ENCODE results near the gene RIT1. TPM values are rescaled to one million over a fixed set of nuclear protein-coding genes. Genes with fewer than 3 reads are reported as not detected.

RIT1 gene
- 10 to 100 TPM; 20.3 to 23.0 TPM for total RNA-seq

GRCh38 chr1:155911156-155912055 is at the start of gene RIT1:
RIT1 (minus strand) TSS chr1:155911349; CDS start chr1:155910761, 588 bp downstream.
- POLR2A ChIA-PET, result interaction anchor here (1.0 to 1.3 kb wide), 2 partner anchors 21 to 66 kb away, joined by 3 to 4 read pairs; no protein-coding TSS in a partner anchor
- intact Hi-C loops (cut with DNase I, micrococcal nuclease), result loop anchor here (1.0 to 5.0 kb wide), 12 partner anchors 23 to 649 kb away; partner anchors contain the start of genes ARHGEF2 (in 1 of the 2), CCT3 (in 1 of the 2), DAP3 (in 1 of the 2) and GON4L (in 1 of the 2)

GRCh38 chr1:155960081-155960745 is 49.1 kb upstream of the RIT1 start:
- ATAC-seq, result no peak
- intact Hi-C loops (cut with DNase I, micrococcal nuclease), result no loop called here
- peaks cover 62% of the 10 kb centered on the region for H3K36me3 Mint-ChIP-seq (ENCODE audit: low read depth)
- no peak for DNase-seq
- peaks cover 7% of the 10 kb centered on the region for H3K4me1 Mint-ChIP-seq
- ChIA-PET POLR2A (interaction anchor here (1.0 kb wide), 1 partner anchor 17 kb away, joined by 3 read pairs; no protein-coding TSS in a partner anchor), CTCF (interaction anchor here (1.4 kb wide), 1 partner anchor 30 kb away, joined by 3 read pairs; no protein-coding TSS in a partner anchor)
- H3K9me3 Mint-ChIP-seq (ENCODE audit: low read depth), result no peaks in the 10 kb centered on the region
- no peaks in the 10 kb centered on the region for H3K27me3 Mint-ChIP-seq
- H3K27ac Mint-ChIP-seq, result peak overlapping the region; percentile 37
- H3K4me3 Mint-ChIP-seq, result no peak overlapping the region

More at GRCh38 chr1:155911156-155912055, at the start of gene RIT1:
- H3K27me3 Mint-ChIP-seq, result no peaks in the 10 kb centered on the region
- H3K9me3 Mint-ChIP-seq (ENCODE audit: low read depth), result no peaks in the 10 kb centered on the region
- peak within 1 kb of the TSS; percentile 92 for H3K27ac Mint-ChIP-seq
- H3K36me3 Mint-ChIP-seq (ENCODE audit: low read depth), result peaks cover 51% of the 10 kb centered on the region
- ATAC-seq, result peak; percentile 85
- H3K4me1 Mint-ChIP-seq, result peaks cover 19% of the 10 kb centered on the region
- DNase-seq, result peak; percentile 93
- peak within 1 kb of the TSS; percentile 85 for H3K4me3 Mint-ChIP-seq
- CTCF ChIA-PET, result interaction anchor here (0.6 to 1.2 kb wide), 3 partner anchors 31 to 78 kb away, joined by 3 to 4 read pairs (median 3); no protein-coding TSS in a partner anchor

- Mint-ChIP-seq H3K27me3 (no peaks in the 10 kb centered on the region), H3K27ac (peak overlapping the region; percentile 38), H3K4me1 (peaks cover 4% of the 10 kb centered on the region), H3K9me3 (ENCODE audit: low read depth) (no peaks in the 10 kb centered on the region), H3K36me3 (ENCODE audit: low read depth) (peaks cover 65% of the 10 kb centered on the region), H3K4me3 (no peak overlapping the region)
- intact Hi-C loops (cut with DNase I, micrococcal nuclease), result no loop called here
- no peak for DNase-seq
- ChIA-PET POLR2A (interaction anchor here (0.6 to 0.8 kb wide), 2 partner anchors 23 to 316 kb away, joined by 3 read pairs; partner anchors contain the start of gene KHDC4), CTCF (interaction anchor here (0.7 to 1.2 kb wide), 6 partner anchors 9 to 696 kb away, joined by 3 to 5 read pairs (median 4); no protein-coding TSS in a partner anchor)
- no peak for ATAC-seq
These were observed 46.3 kb upstream of the RIT1 start for GRCh38 chr1:155957411-155957915.

GRCh38 chr1:155954645-155955044 is 43.5 kb upstream of the RIT1 start:
- H3K36me3 Mint-ChIP-seq (ENCODE audit: low read depth), result peaks cover 61% of the 10 kb centered on the region
- H3K27ac Mint-ChIP-seq, result peak overlapping the region; percentile 51
- no peaks in the 10 kb centered on the region for H3K4me1 Mint-ChIP-seq
- ATAC-seq, result no peak
- POLR2A ChIA-PET, result interaction anchor here (0.6 kb wide), 1 partner anchor 14 kb away, joined by 4 read pairs; no protein-coding TSS in a partner anchor
- H3K4me3 Mint-ChIP-seq, result no peak overlapping the region
- CTCF ChIA-PET, result interaction anchor here (0.7 to 1.5 kb wide), 3 partner anchors 9 to 20 kb away, joined by 3 to 5 read pairs (median 3); no protein-coding TSS in a partner anchor
- intact Hi-C loops (cut with DNase I, micrococcal nuclease), result no loop called here
- no peaks in the 10 kb centered on the region for H3K9me3 Mint-ChIP-seq (ENCODE audit: low read depth)
- H3K27me3 Mint-ChIP-seq, result no peaks in the 10 kb centered on the region
- no peak for DNase-seq

GRCh38 chr1:155952505-155952890 is 41.3 kb upstream of the RIT1 start:
- intact Hi-C loops (cut with DNase I, micrococcal nuclease), result no loop called here
- H3K4me3 Mint-ChIP-seq, result no peak overlapping the region
- peak overlapping the region; percentile 53 for H3K27ac Mint-ChIP-seq
- ChIA-PET CTCF (interaction anchor here (0.7 kb wide), 1 partner anchor 81 kb away, joined by 3 read pairs; no protein-coding TSS in a partner anchor), POLR2A (no interaction called here)
- peaks cover 4% of the 10 kb centered on the region for H3K4me1 Mint-ChIP-seq
- no peaks in the 10 kb centered on the region for H3K9me3 Mint-ChIP-seq (ENCODE audit: low read depth)
- peaks cover 58% of the 10 kb centered on the region for H3K36me3 Mint-ChIP-seq (ENCODE audit: low read depth)
- no peak for ATAC-seq
- H3K27me3 Mint-ChIP-seq, result no peaks in the 10 kb centered on the region
- DNase-seq, result no peak

- peaks cover 56% of the 10 kb centered on the region for H3K36me3 Mint-ChIP-seq (ENCODE audit: low read depth)
- intact Hi-C loops (cut with DNase I, micrococcal nuclease), result no loop called here
These were observed 40.8 kb upstream of the RIT1 start for GRCh38 chr1:155951753-155952504.

GRCh38 chr1:155950829-155951228 is 39.7 kb upstream of the RIT1 start:
- H3K4me3 Mint-ChIP-seq, result no peak overlapping the region
- no peak overlapping the region for H3K27ac Mint-ChIP-seq
- peaks cover 20% of the 10 kb centered on the region for H3K4me1 Mint-ChIP-seq
- ChIA-PET CTCF (interaction anchor here (0.5 to 1.7 kb wide), 2 partner anchors 13 to 207 kb away, joined by 5 read pairs; no protein-coding TSS in a partner anchor), POLR2A (no interaction called here)
- H3K36me3 Mint-ChIP-seq (ENCODE audit: low read depth), result peaks cover 65% of the 10 kb centered on the region
- ATAC-seq (no peak), DNase-seq (no peak)
- H3K9me3 Mint-ChIP-seq (ENCODE audit: low read depth), result no peaks in the 10 kb centered on the region
- intact Hi-C loops (cut with DNase I, micrococcal nuclease), result no loop called here
- H3K27me3 Mint-ChIP-seq, result no peaks in the 10 kb centered on the region

More at GRCh38 chr1:155951753-155952504, 40.8 kb upstream of the RIT1 start:
- Mint-ChIP-seq H3K9me3 (ENCODE audit: low read depth) (no peaks in the 10 kb centered on the region), H3K4me1 (peaks cover 9% of the 10 kb centered on the region), H3K27me3 (no peaks in the 10 kb centered on the region), H3K27ac (peak overlapping the region; percentile 53), H3K4me3 (no peak overlapping the region)
- ChIA-PET POLR2A (interaction anchor here (0.6 kb wide), 1 partner anchor 162 kb away, joined by 3 read pairs; no protein-coding TSS in a partner anchor), CTCF (interaction anchor here (0.7 to 1.7 kb wide), 2 partner anchors 14 to 80 kb away, joined by 3 to 5 read pairs; no protein-coding TSS in a partner anchor)
- no peak for ATAC-seq
- DNase-seq, result no peak

GRCh38 chr1:155947741-155948140 is 36.6 kb upstream of the RIT1 start:
- Mint-ChIP-seq H3K4me3 (no peak overlapping the region), H3K27me3 (no peaks in the 10 kb centered on the region), H3K27ac (peak overlapping the region; percentile 38), H3K36me3 (ENCODE audit: low read depth) (peaks cover 61% of the 10 kb centered on the region), H3K9me3 (ENCODE audit: low read depth) (no peaks in the 10 kb centered on the region), H3K4me1 (peaks cover 43% of the 10 kb centered on the region)
- ChIA-PET CTCF (interaction anchor here (0.9 to 2.5 kb wide), 4 partner anchors 9 to 42 kb away, joined by 3 to 10 read pairs (median 4); partner anchors contain the start of gene ARHGEF2), POLR2A (no interaction called here)
- intact Hi-C loops (cut with DNase I, micrococcal nuclease), result loop anchor here (2.0 kb wide), 2 partner anchors 29 to 105 kb away; partner anchors contain the start of gene UBQLN4 (in 1 of the 2)
- ATAC-seq (no peak), DNase-seq (no peak)

GRCh38 chr1:155947292-155947691 is 36.1 kb upstream of the RIT1 start:
- peak overlapping the region; percentile 58 for H3K4me3 Mint-ChIP-seq
- ATAC-seq (no peak), DNase-seq (no peak)
- CTCF ChIA-PET, result interaction anchor here (0.9 to 2.5 kb wide), 3 partner anchors 8 to 31 kb away, joined by 3 to 10 read pairs (median 5); partner anchors contain the start of gene ARHGEF2
- H3K27ac Mint-ChIP-seq, result peak overlapping the region; percentile 96
- no peaks in the 10 kb centered on the region for H3K9me3 Mint-ChIP-seq (ENCODE audit: low read depth)
- POLR2A ChIA-PET, result no interaction called here
- H3K27me3 Mint-ChIP-seq, result no peaks in the 10 kb centered on the region
- peaks cover 57% of the 10 kb centered on the region for H3K36me3 Mint-ChIP-seq (ENCODE audit: low read depth)
- intact Hi-C loops (cut with DNase I, micrococcal nuclease), result loop anchor here (2.0 kb wide), 2 partner anchors 30 to 106 kb away; partner anchors contain the start of gene UBQLN4 (in 1 of the 2)
- peaks cover 44% of the 10 kb centered on the region for H3K4me1 Mint-ChIP-seq

Data from activated CD4-positive, alpha-beta T cell treated with anti-CD3 and anti-CD28 coated beads for 36 hours (primary cell).